Nephron progenitor cell (in vitro differentiated cells): Measurements from ENCODE around the gene WSB1.
A peak's percentile ranks its signal among the peaks of the same experiment; 100 is the strongest.

ENCODE experiments used
- DNase-seq: peaks from one replicate; pipeline ENCODE4 v3.0.0; 2021
- H3K27ac Mint-ChIP-seq: 2 replicates; pipeline ENCODE4 v1.8.0; 2021; ENCODE audit warnings: mild to moderate bottlenecking, moderate library complexity, mixed read lengths
- H3K27me3 Mint-ChIP-seq: 2 replicates; pipeline ENCODE4 v1.8.0; 2021; ENCODE audit warnings: mild to moderate bottlenecking, low read depth, mixed read lengths; ENCODE audit not compliant: poor library complexity
- H3K36me3 Mint-ChIP-seq: 2 replicates; pipeline ENCODE4 v1.8.0; 2021; ENCODE audit warnings: low read depth, mixed read lengths
- H3K4me1 Mint-ChIP-seq: 2 replicates; pipeline ENCODE4 v1.8.0; 2021; ENCODE audit warnings: mixed read lengths
- H3K4me3 Mint-ChIP-seq: 2 replicates; pipeline ENCODE4 v1.8.0; 2021; ENCODE audit warnings: mild to moderate bottlenecking, moderate library complexity, mixed read lengths
- H3K9me3 Mint-ChIP-seq: 2 replicates; pipeline ENCODE4 v1.8.0; 2021; ENCODE audit warnings: mild to moderate bottlenecking, moderate library complexity, mixed read lengths
- TF ChIP-seq, protein P1 (sequence below): fragments of 200-600 bp; sonication (generic); IDR thresholded peaks from 2 replicates; pipeline ENCODE4 v1.5.0; 2021; ENCODE audit warnings: antibody characterized with exemption

Gene WSB1

DNA sequence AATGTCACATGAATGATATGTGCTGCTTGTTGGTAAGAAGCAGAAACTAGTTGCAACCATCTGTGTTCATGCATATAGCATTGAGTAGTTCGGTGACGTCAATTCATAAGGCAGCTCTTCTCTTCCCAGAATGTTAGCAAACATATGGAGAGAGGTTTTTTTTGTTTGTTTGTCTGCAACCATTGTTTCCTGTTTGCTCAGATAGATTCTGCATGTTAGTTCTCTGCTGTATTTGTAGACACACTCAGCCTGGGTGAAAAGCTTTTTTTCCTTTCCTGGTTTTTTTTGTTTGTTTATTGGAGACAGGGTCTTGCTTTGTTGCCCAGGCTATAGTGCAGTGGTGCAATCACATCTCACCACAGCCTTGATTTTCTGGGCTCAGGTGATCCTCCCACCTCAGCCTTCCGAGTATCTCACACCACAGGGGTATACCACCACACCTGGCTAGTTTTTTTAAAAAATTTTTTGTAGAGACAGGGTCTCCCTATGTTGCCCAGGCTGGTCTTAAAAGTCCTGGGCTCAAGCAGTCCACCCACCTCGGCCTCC, 16.7 kb downstream of the WSB1 start:
- no peak overlapping the region for H3K4me3 Mint-ChIP-seq
- H3K4me1 Mint-ChIP-seq, result no peaks in the 10 kb centered on the region
- no peaks in the 10 kb centered on the region for H3K9me3 Mint-ChIP-seq
- H3K27ac Mint-ChIP-seq, result no peak overlapping the region
- no peak for DNase-seq
- TF ChIP-seq, protein P1, sequence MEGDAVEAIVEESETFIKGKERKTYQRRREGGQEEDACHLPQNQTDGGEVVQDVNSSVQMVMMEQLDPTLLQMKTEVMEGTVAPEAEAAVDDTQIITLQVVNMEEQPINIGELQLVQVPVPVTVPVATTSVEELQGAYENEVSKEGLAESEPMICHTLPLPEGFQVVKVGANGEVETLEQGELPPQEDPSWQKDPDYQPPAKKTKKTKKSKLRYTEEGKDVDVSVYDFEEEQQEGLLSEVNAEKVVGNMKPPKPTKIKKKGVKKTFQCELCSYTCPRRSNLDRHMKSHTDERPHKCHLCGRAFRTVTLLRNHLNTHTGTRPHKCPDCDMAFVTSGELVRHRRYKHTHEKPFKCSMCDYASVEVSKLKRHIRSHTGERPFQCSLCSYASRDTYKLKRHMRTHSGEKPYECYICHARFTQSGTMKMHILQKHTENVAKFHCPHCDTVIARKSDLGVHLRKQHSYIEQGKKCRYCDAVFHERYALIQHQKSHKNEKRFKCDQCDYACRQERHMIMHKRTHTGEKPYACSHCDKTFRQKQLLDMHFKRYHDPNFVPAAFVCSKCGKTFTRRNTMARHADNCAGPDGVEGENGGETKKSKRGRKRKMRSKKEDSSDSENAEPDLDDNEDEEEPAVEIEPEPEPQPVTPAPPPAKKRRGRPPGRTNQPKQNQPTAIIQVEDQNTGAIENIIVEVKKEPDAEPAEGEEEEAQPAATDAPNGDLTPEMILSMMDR, result no peak
- peaks cover 2% of the 10 kb centered on the region for H3K27me3 Mint-ChIP-seq
- peaks cover 68% of the 10 kb centered on the region for H3K36me3 Mint-ChIP-seq

DNA sequence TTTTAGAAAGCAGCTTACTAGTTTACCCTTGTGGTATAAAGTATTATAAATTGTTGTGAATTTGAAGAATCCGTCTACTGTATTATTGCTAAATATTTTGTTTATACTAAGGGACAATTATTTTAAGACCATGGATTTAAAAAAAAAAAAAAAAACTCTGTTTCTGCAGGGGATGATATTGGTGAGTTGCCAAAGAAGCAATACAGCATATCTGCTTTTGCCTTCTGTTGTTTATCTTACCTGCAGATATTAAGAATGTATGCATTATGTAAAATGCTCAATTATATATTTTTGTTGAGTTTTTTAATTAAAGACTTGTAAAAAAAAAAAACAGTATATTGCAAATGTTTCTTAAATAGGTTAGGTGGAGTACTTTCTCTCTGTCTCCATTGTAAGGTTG, 19.4 kb downstream of the WSB1 start:
- TF ChIP-seq, protein P1, result no peak
- DNase-seq, result no peak

DNA sequence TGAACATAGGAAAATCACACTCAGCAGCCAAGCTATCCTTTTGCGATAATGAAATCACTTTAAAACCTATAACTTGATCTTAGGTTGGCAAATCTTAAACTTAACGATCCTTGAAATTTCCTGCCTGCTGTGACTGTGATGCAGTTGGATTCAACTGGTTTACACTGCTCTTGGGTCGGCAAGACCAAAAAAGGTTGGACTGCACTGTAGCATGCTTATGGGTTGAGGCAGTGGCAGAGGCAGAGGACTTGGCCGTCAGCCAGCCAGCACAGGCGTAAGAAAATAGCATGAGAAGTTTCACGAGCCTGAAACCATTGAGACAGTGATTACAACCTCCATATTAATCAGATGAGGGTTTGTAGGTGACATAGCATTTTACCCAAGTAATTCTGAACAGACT, 21.4 kb downstream of the WSB1 start:
- H3K36me3 Mint-ChIP-seq, result peaks cover 82% of the 10 kb centered on the region
- H3K27ac Mint-ChIP-seq, result no peak overlapping the region

More for the DNA sequence above, 19.4 kb downstream of the WSB1 start:
- H3K27me3 Mint-ChIP-seq, result peaks cover 2% of the 10 kb centered on the region
- peaks cover 72% of the 10 kb centered on the region for H3K36me3 Mint-ChIP-seq
- H3K27ac Mint-ChIP-seq, result no peak overlapping the region
- H3K9me3 Mint-ChIP-seq, result no peaks in the 10 kb centered on the region
- no peaks in the 10 kb centered on the region for H3K4me1 Mint-ChIP-seq
- H3K4me3 Mint-ChIP-seq, result no peak overlapping the region

DNA sequence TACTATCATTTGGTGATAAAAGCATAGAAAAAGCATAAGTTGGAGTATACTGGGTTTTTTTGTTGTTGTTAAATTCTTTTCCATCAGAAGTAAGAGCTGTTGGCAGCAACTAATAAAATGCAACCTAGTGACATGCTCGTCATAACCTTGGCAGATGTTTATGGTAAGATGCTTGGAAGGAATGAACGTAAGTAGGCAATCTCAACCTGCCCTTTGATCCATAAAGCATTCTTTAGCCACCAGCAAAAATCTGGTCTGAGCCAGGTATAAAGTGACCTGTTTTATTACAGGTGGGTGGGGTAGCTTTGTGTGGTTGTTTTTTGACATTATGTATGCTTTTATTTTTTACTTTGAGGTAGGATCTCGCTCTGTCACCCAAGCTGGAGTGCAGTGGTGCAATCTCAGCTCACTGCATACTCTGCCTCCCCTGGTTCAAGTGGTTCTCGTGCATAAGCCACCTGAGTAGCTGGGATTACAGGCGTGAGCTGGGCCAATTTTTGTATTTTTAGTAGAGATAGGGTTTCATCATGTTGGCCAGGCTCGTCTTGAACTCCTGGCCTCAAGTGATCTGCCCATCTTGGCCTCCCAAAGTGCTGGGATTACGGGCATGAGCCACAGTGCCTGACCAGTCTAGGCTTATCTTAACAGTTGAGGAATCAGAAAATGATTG, 22.0 kb downstream of the WSB1 start:
- H3K36me3 Mint-ChIP-seq, result peaks cover 75% of the 10 kb centered on the region
- no peaks in the 10 kb centered on the region for H3K9me3 Mint-ChIP-seq
- H3K27ac Mint-ChIP-seq, result no peak overlapping the region
- H3K27me3 Mint-ChIP-seq, result peaks cover 2% of the 10 kb centered on the region
- DNase-seq, result no peak
- TF ChIP-seq, protein P1, result no peak
- no peaks in the 10 kb centered on the region for H3K4me1 Mint-ChIP-seq
- no peak overlapping the region for H3K4me3 Mint-ChIP-seq

More for the DNA sequence above, 21.4 kb downstream of the WSB1 start:
- no peak for DNase-seq
- TF ChIP-seq, protein P1, result no peak
- H3K4me1 Mint-ChIP-seq, result no peaks in the 10 kb centered on the region
- H3K9me3 Mint-ChIP-seq, result no peaks in the 10 kb centered on the region
- H3K27me3 Mint-ChIP-seq, result peaks cover 2% of the 10 kb centered on the region
- no peak overlapping the region for H3K4me3 Mint-ChIP-seq

DNA sequence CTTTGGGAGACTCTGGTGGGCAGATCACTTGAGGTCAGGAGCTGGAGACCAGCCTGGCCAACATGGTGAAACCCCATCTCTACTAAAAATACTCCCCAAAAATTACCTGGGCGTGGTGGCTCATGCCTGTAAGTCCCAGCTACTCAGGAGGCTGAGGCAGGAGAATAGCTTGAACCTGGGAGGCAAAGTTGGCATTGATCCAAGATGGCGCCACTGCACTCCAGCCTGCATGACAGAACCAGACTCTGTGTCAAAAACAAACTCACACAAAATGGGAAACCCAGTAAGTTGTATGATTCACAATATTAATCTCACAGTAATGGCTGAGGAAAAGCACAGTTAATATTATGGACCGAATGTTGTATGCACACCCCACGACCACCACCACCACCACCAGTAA, 24.3 kb downstream of the WSB1 start:
- Mint-ChIP-seq H3K9me3 (no peaks in the 10 kb centered on the region), H3K27me3 (no peaks in the 10 kb centered on the region), H3K36me3 (peaks cover 55% of the 10 kb centered on the region), H3K4me1 (peaks cover 4% of the 10 kb centered on the region), H3K4me3 (no peak overlapping the region), H3K27ac (no peak overlapping the region)
- DNase-seq, result no peak
- TF ChIP-seq, protein P1, result no peak

DNA sequence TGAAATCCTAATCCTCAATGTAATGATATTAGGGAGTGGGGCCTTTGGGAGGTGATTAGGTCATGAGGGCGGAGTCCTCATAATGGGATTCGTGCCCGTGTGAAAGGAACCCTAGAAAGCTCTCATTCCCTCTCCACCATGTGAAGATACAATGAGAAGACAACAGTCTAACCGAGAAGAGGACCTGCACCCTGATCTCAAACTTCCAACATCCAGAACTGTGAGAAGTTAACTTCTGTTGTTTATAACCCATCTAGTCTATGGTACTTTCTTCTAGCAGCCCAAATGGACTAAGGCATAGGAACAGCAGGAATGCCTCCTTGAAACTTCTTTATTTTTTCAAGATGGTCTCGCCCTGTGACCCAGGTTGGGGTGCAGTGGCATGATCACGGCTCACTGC, 24.7 kb downstream of the WSB1 start:
- no peak for DNase-seq
- Mint-ChIP-seq H3K9me3 (no peaks in the 10 kb centered on the region), H3K27me3 (no peaks in the 10 kb centered on the region), H3K27ac (peak overlapping the region; percentile 51), H3K36me3 (peaks cover 51% of the 10 kb centered on the region), H3K4me3 (no peak overlapping the region), H3K4me1 (peaks cover 4% of the 10 kb centered on the region)
- TF ChIP-seq, protein P1, result no peak
